HEK293 (cell line): Measurements from ENCODE around the gene SLC25A39.

Experiments used
- BCL11A ChIP-seq: fragments of 450-650 bp; formaldehyde crosslinking; IDR thresholded peaks from 2 replicates; pipeline ENCODE4 v1.5.1; 2016; ENCODE audit warnings: low read depth, missing biosample characterization, missing genetic modification characterization
- CTCF ChIP-seq: fragments of 450-650 bp; formaldehyde crosslinking; IDR thresholded peaks from 2 replicates; pipeline ENCODE4 v1.5.1; 2016; ENCODE audit warnings: missing biosample characterization, missing genetic modification characterization
- GLI4 ChIP-seq: fragments of 450-650 bp; formaldehyde crosslinking; IDR thresholded peaks from 2 replicates; pipeline ENCODE4 v1.5.1; 2016; ENCODE audit warnings: missing biosample characterization, missing genetic modification characterization
- TRIM28 ChIP-seq: IDR thresholded peaks from 2 replicates; pipeline ENCODE4 v1.6.1; 2011; ENCODE audit warnings: low read length, control low read depth, borderline replicate concordance
- ZNF155 ChIP-seq: fragments of 450-650 bp; formaldehyde crosslinking; IDR thresholded peaks from 2 replicates; pipeline ENCODE4 v1.5.1; 2016; ENCODE audit warnings: missing biosample characterization, missing genetic modification characterization
- ZNF202 ChIP-seq: fragments of 450-650 bp; formaldehyde crosslinking; IDR thresholded peaks from 2 replicates; pipeline ENCODE4 v1.5.1; 2016; ENCODE audit warnings: missing biosample characterization, missing genetic modification characterization, borderline replicate concordance
- ZNF302 ChIP-seq: fragments of 450-650 bp; formaldehyde crosslinking; IDR thresholded peaks from 2 replicates; pipeline ENCODE4 v1.5.1; 2016; ENCODE audit warnings: missing biosample characterization, missing genetic modification characterization, low read depth
- ZNF423 ChIP-seq: fragments of 450-650 bp; formaldehyde crosslinking; IDR thresholded peaks from 2 replicates; pipeline ENCODE4 v1.5.1; 2016; ENCODE audit warnings: missing biosample characterization, missing genetic modification characterization
- ZNF596 ChIP-seq: fragments of 450-650 bp; IDR thresholded peaks from 2 replicates; pipeline ENCODE4 v1.5.0; 2018; ENCODE audit warnings: missing biosample characterization, mild to moderate bottlenecking, missing genetic modification characterization, moderate library complexity

- TF ChIP-seq ZNF302 (tag by site-specific recombination) = no peak
- TF ChIP-seq GLI4 (tag by site-specific recombination) = no peak
- no peak for TF ChIP-seq ZNF202 (tag by site-specific recombination)
- TF ChIP-seq CTCF (tag by site-specific recombination) = no peak
- no peak for TF ChIP-seq ZNF596 (tag by site-specific recombination)
- no peak for TF ChIP-seq ZNF155 (tag by site-specific recombination)
- no peak for TF ChIP-seq ZNF423 (tag by site-specific recombination)
- TF ChIP-seq BCL11A = no peak
- TF ChIP-seq TRIM28 = no peak
These were observed 20.0 kb downstream of the SLC25A39 start for GRCh38 chr17:44304651-44305050.
